HG03095 (cell line): ENCODE measurements around the gene NCAM1.
"Not testable (repeated sequence)": the region's sequence is repeated elsewhere in the genome, so short reads cannot be mapped to it uniquely, and the experiment has no call there.

Experiments
- ATAC-seq: cut with Tn5 transposase; IDR thresholded peaks from one replicate; pipeline ENCODE4 v1.9.1; 2021; ENCODE audit warnings: moderate library complexity; ENCODE audit not compliant: unreplicated experiment

Gene NCAM1

GRCh38 chr11:112961146-112961668 lies at the start of gene NCAM1:
Gene NCAM1, plus strand, starts transcription at chr11:112961420.
- ATAC-seq = no peak

GRCh38 chr11:112922606-112923005 lies 38.6 kb upstream of the NCAM1 start:
- no peak for ATAC-seq

- not testable (repeated sequence) for ATAC-seq
Observed at GRCh38 chr11:112924836-112925235, 36.4 kb upstream of the NCAM1 start.

GRCh38 chr11:112925516-112926310 lies 35.5 kb upstream of the NCAM1 start:
- no peak for ATAC-seq

- no peak for ATAC-seq
Observed at GRCh38 chr11:112928136-112928535, 33.1 kb upstream of the NCAM1 start.

- no peak for ATAC-seq
Observed at GRCh38 chr11:112929432-112929831, 31.8 kb upstream of the NCAM1 start.

GRCh38 chr11:112931703-112932102 lies 29.5 kb upstream of the NCAM1 start:
- ATAC-seq = no peak

- ATAC-seq = no peak
Observed at GRCh38 chr11:112932593-112932992, 28.6 kb upstream of the NCAM1 start.

- ATAC-seq = no peak
Observed at GRCh38 chr11:112933970-112934369, 27.2 kb upstream of the NCAM1 start.

- no peak for ATAC-seq
Observed at GRCh38 chr11:112941104-112941503, 20.1 kb upstream of the NCAM1 start.

GRCh38 chr11:112942966-112943643 lies 18.1 kb upstream of the NCAM1 start:
- no peak for ATAC-seq

- no peak for ATAC-seq
Observed at GRCh38 chr11:112946866-112947265, 14.4 kb upstream of the NCAM1 start.

- no peak for ATAC-seq
Observed at GRCh38 chr11:112949781-112950575, 11.2 kb upstream of the NCAM1 start.

- no peak for ATAC-seq
Observed at GRCh38 chr11:112958670-112959069, 2.5 kb upstream of the NCAM1 start.

- ATAC-seq = no peak
Observed at GRCh38 chr11:112961751-112962578, 745 bp downstream of the NCAM1 start.

- ATAC-seq = no peak
Observed at GRCh38 chr11:112962579-112963367, 1.6 kb downstream of the NCAM1 start.

GRCh38 chr11:112963368-112963955 lies 2.2 kb downstream of the NCAM1 start:
- no peak for ATAC-seq

- no peak for ATAC-seq
Observed at GRCh38 chr11:112965656-112966055, 4.4 kb downstream of the NCAM1 start.

GRCh38 chr11:112966561-112966960 lies 5.3 kb downstream of the NCAM1 start:
- no peak for ATAC-seq
